Globus pallidus (tissue), 1 donor: ENCODE results near the gene C14orf180.

Experiments
- DNase-seq: peaks from one replicate; pipeline ENCODE4 v3.0.0-alpha.2; 2015; ENCODE audit warnings: low spot score

The C14orf180 gene

GRCh38 chr14:104579507-104579906 lies at the start of gene C14orf180:
Gene C14orf180, plus strand, starts transcription at chr14:104579764. Its CDS starts 6,667 bp downstream, at chr14:104586431.
- no peak for DNase-seq

GRCh38 chr14:104530646-104531045 lies 48.9 kb upstream of the C14orf180 start:
- no peak for DNase-seq

GRCh38 chr14:104531421-104532190 lies 48.0 kb upstream of the C14orf180 start:
- no peak for DNase-seq

GRCh38 chr14:104532191-104532555 lies 47.4 kb upstream of the C14orf180 start:
- DNase-seq: no peak

- no peak for DNase-seq
Observed at GRCh38 chr14:104534036-104534435, 45.5 kb upstream of the C14orf180 start.

GRCh38 chr14:104536942-104537612 lies 42.5 kb upstream of the C14orf180 start:
- no peak for DNase-seq

- DNase-seq: no peak
Observed at GRCh38 chr14:104537613-104537988, 42.0 kb upstream of the C14orf180 start.

GRCh38 chr14:104541905-104542465 lies 37.6 kb upstream of the C14orf180 start:
- DNase-seq: no peak

GRCh38 chr14:104542871-104543830 lies 36.4 kb upstream of the C14orf180 start:
- no peak for DNase-seq

- DNase-seq: no peak
Observed at GRCh38 chr14:104544362-104544961, 35.1 kb upstream of the C14orf180 start.

- peak; percentile 29 for DNase-seq
Observed at GRCh38 chr14:104545151-104545941, 34.2 kb upstream of the C14orf180 start.

- DNase-seq: no peak
Observed at GRCh38 chr14:104545942-104546501, 33.5 kb upstream of the C14orf180 start.

GRCh38 chr14:104546591-104547309 lies 32.8 kb upstream of the C14orf180 start:
- no peak for DNase-seq

GRCh38 chr14:104547310-104547997 lies 32.1 kb upstream of the C14orf180 start:
- no peak for DNase-seq

- no peak for DNase-seq
Observed at GRCh38 chr14:104547998-104548700, 31.4 kb upstream of the C14orf180 start.

GRCh38 chr14:104548802-104549535 lies 30.6 kb upstream of the C14orf180 start:
- no peak for DNase-seq

GRCh38 chr14:104549536-104550339 lies 29.8 kb upstream of the C14orf180 start:
- DNase-seq: no peak
